ENCODE measurements around the gene ADAMTS6.

DNA sequence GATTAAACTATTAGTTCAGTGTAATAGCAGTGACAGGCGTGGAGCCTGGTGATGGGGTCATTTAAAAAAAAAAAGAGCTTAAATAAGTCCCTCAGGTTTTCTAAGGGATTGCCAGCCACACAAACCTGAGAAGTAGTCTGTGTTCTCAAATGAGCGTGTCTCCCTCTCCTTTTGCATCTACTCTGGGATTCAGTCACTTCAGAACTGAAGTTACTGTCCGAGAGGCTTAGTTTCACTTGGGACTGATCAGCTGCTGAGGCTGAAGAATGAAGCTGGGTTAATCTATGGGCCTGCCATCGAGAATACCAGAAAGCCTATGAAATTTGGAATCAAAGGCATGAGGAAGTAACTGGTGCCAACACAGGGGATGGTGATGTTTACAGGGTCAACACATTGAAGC, 310.1 kb downstream of the ADAMTS6 start:
- TF ChIP-seq, protein P1, sequence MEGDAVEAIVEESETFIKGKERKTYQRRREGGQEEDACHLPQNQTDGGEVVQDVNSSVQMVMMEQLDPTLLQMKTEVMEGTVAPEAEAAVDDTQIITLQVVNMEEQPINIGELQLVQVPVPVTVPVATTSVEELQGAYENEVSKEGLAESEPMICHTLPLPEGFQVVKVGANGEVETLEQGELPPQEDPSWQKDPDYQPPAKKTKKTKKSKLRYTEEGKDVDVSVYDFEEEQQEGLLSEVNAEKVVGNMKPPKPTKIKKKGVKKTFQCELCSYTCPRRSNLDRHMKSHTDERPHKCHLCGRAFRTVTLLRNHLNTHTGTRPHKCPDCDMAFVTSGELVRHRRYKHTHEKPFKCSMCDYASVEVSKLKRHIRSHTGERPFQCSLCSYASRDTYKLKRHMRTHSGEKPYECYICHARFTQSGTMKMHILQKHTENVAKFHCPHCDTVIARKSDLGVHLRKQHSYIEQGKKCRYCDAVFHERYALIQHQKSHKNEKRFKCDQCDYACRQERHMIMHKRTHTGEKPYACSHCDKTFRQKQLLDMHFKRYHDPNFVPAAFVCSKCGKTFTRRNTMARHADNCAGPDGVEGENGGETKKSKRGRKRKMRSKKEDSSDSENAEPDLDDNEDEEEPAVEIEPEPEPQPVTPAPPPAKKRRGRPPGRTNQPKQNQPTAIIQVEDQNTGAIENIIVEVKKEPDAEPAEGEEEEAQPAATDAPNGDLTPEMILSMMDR (IDR thresholded peaks at IDR 0.05; ENCODE audit: insufficient read depth, low read length), result no peak
- TF ChIP-seq POLR2AphosphoS5 (IDR thresholded peaks at IDR 0.05; ENCODE audit: low read depth) (no peak), SPI1 (IDR thresholded peaks at IDR 0.05; ENCODE audit: borderline replicate concordance, low read depth) (no peak)
